ENCODE data around the gene RRBP1. TPM values are rescaled to one million over a fixed set of nuclear protein-coding genes. Genes with fewer than 3 reads are reported as not detected.

RRBP1 gene
- total RNA-seq, 1 donor from 2014 or later, result 65.0 TPM

DNA sequence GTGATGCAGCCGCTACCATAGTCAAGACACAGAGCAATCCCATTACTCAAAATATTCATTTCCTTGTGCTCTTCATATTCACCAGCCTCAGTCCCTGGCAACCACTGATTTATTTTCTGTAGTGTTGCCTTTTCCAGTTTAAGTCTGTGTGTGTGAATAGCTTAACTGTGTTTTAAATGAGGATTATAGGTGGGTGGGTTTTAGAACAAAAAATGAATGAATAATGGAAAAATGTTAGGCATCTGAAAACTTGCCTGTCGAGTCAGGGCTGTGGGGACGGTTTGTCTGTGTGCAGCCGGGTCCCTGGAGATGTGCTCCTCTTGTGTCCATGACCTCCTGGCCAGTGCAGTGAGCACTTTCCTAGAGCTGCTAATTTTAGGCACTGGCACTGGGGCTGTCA, 44.9 kb upstream of the RRBP1 start:
- FAIRE-seq, result no peak
- DNase-seq (ENCODE audit: low read depth), result no peak
- TF ChIP-seq, protein P1, sequence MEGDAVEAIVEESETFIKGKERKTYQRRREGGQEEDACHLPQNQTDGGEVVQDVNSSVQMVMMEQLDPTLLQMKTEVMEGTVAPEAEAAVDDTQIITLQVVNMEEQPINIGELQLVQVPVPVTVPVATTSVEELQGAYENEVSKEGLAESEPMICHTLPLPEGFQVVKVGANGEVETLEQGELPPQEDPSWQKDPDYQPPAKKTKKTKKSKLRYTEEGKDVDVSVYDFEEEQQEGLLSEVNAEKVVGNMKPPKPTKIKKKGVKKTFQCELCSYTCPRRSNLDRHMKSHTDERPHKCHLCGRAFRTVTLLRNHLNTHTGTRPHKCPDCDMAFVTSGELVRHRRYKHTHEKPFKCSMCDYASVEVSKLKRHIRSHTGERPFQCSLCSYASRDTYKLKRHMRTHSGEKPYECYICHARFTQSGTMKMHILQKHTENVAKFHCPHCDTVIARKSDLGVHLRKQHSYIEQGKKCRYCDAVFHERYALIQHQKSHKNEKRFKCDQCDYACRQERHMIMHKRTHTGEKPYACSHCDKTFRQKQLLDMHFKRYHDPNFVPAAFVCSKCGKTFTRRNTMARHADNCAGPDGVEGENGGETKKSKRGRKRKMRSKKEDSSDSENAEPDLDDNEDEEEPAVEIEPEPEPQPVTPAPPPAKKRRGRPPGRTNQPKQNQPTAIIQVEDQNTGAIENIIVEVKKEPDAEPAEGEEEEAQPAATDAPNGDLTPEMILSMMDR (IDR thresholded peaks at IDR 0.05; ENCODE audit: insufficient read depth, low read length, severe bottlenecking), result no peak

DNA sequence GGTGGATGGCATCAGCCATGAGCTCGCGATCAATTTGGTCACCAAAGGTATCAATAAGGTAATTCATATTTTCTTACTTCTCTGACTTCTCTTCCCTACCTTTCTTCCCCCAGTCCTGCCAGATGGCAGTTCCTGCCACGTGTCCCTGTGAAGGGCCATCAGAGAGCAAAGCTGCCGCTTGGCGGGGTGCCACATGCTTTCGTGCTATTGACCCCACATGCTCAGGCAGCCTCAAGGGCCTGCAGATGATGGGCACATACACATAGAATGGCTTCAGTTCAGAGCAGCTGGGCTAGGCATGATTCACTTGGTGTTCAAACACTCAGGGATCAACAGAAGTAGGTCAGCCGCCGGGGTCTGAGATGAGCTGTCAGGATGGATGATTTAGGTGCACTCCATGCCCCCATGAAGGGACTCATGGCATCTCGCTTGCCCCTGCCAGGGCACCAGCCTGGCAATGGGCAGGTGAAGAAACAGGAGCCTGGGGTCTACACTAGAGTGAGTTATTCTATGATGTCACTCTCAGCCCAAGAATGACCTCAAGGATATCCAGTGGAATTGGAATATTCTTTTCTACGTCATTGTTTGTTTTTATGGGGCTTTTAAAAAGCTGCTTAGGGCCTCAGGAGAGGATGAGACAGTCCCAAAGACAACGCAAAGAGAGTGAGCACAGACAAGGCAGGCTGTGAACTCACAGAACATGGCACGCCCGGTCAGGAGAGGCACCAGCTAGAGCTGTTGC, 43.2 kb upstream of the RRBP1 start:
- H3K4me3 ChIP-seq (ENCODE audit: low read depth, low read length), result no peak overlapping the region
- FAIRE-seq, result no peak
- TF ChIP-seq, protein P1 (IDR thresholded peaks at IDR 0.05; ENCODE audit: insufficient read depth, low read length, severe bottlenecking), result no peak
- H3K27me3 ChIP-seq (ENCODE audit: control insufficient read depth, insufficient read depth, low read length), result peaks cover 2% of the 10 kb centered on the region
- H3K36me3 ChIP-seq (ENCODE audit: control insufficient read depth, insufficient read depth, low read length), result no peaks in the 10 kb centered on the region
- no peak for DNase-seq (ENCODE audit: low read depth)

More for the DNA sequence above, 44.9 kb upstream of the RRBP1 start:
- Histone ChIP-seq H3K36me3 (ENCODE audit: control insufficient read depth, insufficient read depth, low read length) (no peaks in the 10 kb centered on the region), H3K27me3 (ENCODE audit: control insufficient read depth, insufficient read depth, low read length) (peaks cover 2% of the 10 kb centered on the region), H3K4me3 (ENCODE audit: low read depth, low read length) (no peak overlapping the region)

DNA sequence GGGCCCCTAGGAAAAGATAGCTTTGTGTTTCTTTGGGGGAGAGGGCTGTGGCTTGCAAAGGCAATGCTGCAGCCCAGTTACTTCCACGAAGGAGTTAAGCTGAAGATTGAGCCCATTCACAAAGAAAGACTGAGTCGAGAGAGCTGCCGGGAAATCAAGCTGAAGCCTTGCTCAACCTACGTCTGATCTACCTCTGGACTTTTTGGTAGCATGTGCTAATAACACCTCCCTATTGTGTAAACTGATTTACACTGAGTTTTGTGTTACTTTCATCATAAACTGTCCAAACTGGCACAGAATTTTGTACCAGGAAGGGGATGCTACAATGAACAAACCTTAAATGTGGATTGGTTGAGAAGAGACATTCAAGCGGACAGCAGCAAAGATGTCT, 41.3 kb upstream of the RRBP1 start:
- no peak for DNase-seq (ENCODE audit: low read depth)
- Histone ChIP-seq H3K36me3 (ENCODE audit: control insufficient read depth, insufficient read depth, low read length) (no peaks in the 10 kb centered on the region), H3K4me3 (ENCODE audit: low read depth, low read length) (no peak overlapping the region), H3K27me3 (ENCODE audit: control insufficient read depth, insufficient read depth, low read length) (no peaks in the 10 kb centered on the region)
- FAIRE-seq, result no peak
- TF ChIP-seq, protein P1 (IDR thresholded peaks at IDR 0.05; ENCODE audit: insufficient read depth, low read length, severe bottlenecking), result no peak

DNA sequence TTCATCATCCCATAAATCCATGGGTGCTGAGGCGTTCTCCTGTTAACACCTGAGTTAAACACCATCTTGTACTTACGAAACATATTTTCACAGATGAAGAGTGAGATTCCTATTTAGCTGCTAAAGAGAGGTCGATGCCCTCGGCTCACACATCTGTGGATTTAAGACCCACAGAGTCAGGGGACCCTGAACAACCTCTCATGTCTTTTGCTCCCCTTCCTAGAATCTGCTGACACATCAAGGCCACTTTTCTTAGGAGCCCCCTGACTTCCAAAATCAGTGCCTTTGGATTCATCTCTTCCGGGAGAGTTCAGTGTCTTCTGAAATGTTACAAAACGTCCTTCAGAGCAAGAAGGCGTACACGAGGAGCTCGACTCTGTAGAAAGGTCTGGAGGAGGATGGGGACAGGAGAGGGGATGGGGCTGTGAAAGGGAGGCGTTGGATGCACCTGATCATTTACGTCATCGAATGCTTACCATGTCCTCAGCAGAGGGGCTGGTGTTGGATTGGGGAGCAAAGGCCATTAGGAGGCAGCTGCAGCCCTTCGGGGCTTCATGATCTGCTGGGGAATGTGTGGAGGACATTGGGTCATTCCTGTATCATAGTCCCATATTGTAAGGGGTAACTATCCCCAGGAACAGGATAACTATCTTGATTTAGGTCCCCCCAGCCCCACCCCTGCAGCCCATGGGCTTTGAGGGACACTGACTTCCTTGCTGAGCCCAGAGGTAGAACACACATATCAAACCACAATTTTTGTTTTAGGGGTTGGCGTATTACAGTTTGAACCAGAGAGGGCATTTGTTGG, 40.7 kb upstream of the RRBP1 start:
- no peak overlapping the region for H3K4me3 ChIP-seq (ENCODE audit: low read depth, low read length)
- TF ChIP-seq, protein P1 (IDR thresholded peaks at IDR 0.05; ENCODE audit: insufficient read depth, low read length, severe bottlenecking), result no peak
- H3K27me3 ChIP-seq (ENCODE audit: control insufficient read depth, insufficient read depth, low read length), result no peaks in the 10 kb centered on the region
- DNase-seq (ENCODE audit: low read depth), result no peak
- peak; percentile 68 for FAIRE-seq
- no peaks in the 10 kb centered on the region for H3K36me3 ChIP-seq (ENCODE audit: control insufficient read depth, insufficient read depth, low read length)

DNA sequence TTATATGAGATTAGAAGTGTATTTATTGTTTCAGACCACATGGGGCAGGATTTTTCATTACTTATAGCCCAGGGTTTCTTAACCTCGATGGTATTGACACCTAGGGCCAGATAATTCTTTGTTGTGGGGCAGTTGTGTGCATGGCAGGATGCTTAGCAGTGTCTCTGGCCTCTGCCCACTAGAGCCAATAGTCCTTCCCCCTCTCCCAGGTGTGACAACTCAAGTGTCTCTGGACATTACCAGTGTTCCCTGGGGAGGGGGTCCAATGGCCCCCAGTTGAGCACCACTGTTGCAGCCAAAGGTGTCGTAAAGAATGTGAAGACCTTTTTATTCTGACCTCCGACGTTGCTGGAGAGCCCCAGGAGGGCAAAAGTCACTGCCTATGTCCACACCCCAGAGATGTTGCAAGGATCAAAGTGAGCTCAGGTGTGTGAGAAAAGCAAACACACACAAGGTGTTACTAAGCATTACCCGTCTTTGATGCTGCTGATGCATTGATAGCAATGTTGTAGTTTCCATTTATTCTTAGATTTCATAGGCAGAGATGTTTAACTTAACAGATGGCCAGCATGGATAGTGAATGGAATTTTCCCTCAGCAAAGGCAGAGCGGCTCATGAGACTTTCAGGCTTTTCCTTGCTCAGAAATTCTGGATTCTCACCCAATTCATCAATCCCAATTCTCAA, 39.9 kb upstream of the RRBP1 start:
- Histone ChIP-seq H3K36me3 (ENCODE audit: control insufficient read depth, insufficient read depth, low read length) (no peaks in the 10 kb centered on the region), H3K27me3 (ENCODE audit: control insufficient read depth, insufficient read depth, low read length) (no peaks in the 10 kb centered on the region), H3K4me3 (ENCODE audit: low read depth, low read length) (no peak overlapping the region)
- DNase-seq (ENCODE audit: low read depth) (no peak), FAIRE-seq (no peak)
- TF ChIP-seq, protein P1 (IDR thresholded peaks at IDR 0.05; ENCODE audit: insufficient read depth, low read length, severe bottlenecking), result peak; percentile 17
